ENCODE data around the gene SNF8. TPM values are rescaled to one million over a fixed set of nuclear protein-coding genes. Genes with fewer than 3 reads are reported as not detected.

Gene SNF8
- total RNA-seq, 2 experiments from 2014 or later: 73.0 to 101 TPM

- peaks cover 61% of the 10 kb centered on the region for H3K36me3 Mint-ChIP-seq (ENCODE audit: low read depth)
- DNase-seq: no peak
- ChIA-PET POLR2A (no interaction called here), CTCF (interaction anchor here (1.2 kb wide), 1 partner anchor 18 kb away, joined by 3 read pairs; no protein-coding TSS in a partner anchor)
- no peak overlapping the region for H3K4me3 Mint-ChIP-seq
- H3K27ac Mint-ChIP-seq: no peak overlapping the region
- no peaks in the 10 kb centered on the region for H3K9me3 Mint-ChIP-seq
- H3K4me1 Mint-ChIP-seq: no peaks in the 10 kb centered on the region
- no peaks in the 10 kb centered on the region for H3K27me3 Mint-ChIP-seq
Measured at GRCh38 chr17:48925251-48925990, 19.2 kb downstream of the SNF8 start.

GRCh38 chr17:48915459-48916282 lies 29.0 kb downstream of the SNF8 start:
- peaks cover 53% of the 10 kb centered on the region for H3K4me1 Mint-ChIP-seq

GRCh38 chr17:48912476-48912875 lies 32.2 kb downstream of the SNF8 start:
- POLR2A ChIA-PET: no interaction called here
- CTCF ChIA-PET: no interaction called here
- H3K9me3 Mint-ChIP-seq: no peaks in the 10 kb centered on the region
- peak overlapping the region; percentile 69 for H3K27ac Mint-ChIP-seq
- H3K36me3 Mint-ChIP-seq (ENCODE audit: low read depth): peaks cover 66% of the 10 kb centered on the region
- H3K4me3 Mint-ChIP-seq: no peak overlapping the region
- no peak for DNase-seq
- peaks cover 76% of the 10 kb centered on the region for H3K4me1 Mint-ChIP-seq
- H3K27me3 Mint-ChIP-seq: no peaks in the 10 kb centered on the region

More at GRCh38 chr17:48915459-48916282, 29.0 kb downstream of the SNF8 start:
- H3K27ac Mint-ChIP-seq: peak overlapping the region; percentile 90
- no peaks in the 10 kb centered on the region for H3K27me3 Mint-ChIP-seq
- peak; percentile 40 for DNase-seq
- CTCF ChIA-PET: interaction anchor here (1.1 kb wide), 1 partner anchor 12 kb away, joined by 3 read pairs; no protein-coding TSS in a partner anchor
- no peaks in the 10 kb centered on the region for H3K9me3 Mint-ChIP-seq
- POLR2A ChIA-PET: interaction anchor here (0.7 kb wide), 1 partner anchor 23 kb away, joined by 4 read pairs; the partner anchor contains the start of gene ATP5MC1
- H3K4me3 Mint-ChIP-seq: peak overlapping the region; percentile 15
- H3K36me3 Mint-ChIP-seq (ENCODE audit: low read depth): peaks cover 71% of the 10 kb centered on the region

DNA sequence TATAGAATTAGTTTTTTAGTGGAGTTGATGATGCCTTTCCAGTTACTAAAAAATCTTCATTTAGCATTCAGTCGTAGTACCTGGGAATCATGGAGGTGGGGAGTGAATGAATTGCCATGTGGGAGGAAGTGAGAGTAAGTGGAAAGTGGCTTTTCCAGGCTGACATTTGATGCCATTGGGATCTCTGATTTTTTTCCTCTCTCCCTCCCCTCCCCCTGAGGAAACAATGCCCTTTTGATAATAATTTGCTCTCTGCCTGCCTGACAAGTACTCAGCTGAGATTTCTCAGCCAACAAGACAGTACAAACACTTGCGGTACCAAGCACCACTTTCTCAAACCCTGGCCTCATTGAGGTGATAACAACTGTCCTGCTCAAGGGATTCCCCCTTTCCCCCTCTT lies 34.3 kb downstream of the SNF8 start:
- no peak for DNase-seq
- Mint-ChIP-seq H3K27me3 (no peaks in the 10 kb centered on the region), H3K27ac (peak overlapping the region; percentile 92), H3K4me1 (peaks cover 70% of the 10 kb centered on the region), H3K4me3 (peak overlapping the region; percentile 97), H3K36me3 (ENCODE audit: low read depth) (peaks cover 51% of the 10 kb centered on the region), H3K9me3 (no peaks in the 10 kb centered on the region)
- ChIA-PET CTCF (no interaction called here), POLR2A (no interaction called here)

DNA sequence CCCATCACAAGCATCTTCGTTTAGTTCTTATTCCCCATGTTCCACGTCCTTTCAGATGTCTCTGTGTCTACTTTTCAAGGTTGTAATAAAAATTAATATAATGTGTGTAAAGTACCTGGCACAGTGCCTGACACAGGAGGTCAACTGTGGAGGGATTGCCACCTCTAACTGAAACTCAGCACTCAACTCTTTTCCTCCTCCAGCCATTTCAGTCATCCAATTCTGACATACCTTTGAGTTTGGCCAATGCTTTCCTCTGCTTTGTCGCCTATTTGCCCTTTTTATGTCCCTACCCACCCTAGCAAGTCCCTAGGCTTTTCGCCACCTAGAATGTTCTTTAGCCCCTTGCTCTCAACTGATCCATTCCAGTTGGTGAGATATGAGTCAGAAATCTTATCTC lies 34.9 kb downstream of the SNF8 start:
- Mint-ChIP-seq H3K27ac (peak overlapping the region; percentile 92), H3K4me3 (peak overlapping the region; percentile 97), H3K27me3 (no peaks in the 10 kb centered on the region), H3K36me3 (ENCODE audit: low read depth) (peaks cover 51% of the 10 kb centered on the region), H3K4me1 (peaks cover 64% of the 10 kb centered on the region), H3K9me3 (no peaks in the 10 kb centered on the region)
- CTCF ChIA-PET: no interaction called here
- DNase-seq: no peak
- POLR2A ChIA-PET: no interaction called here

- H3K4me1 Mint-ChIP-seq: peaks cover 57% of the 10 kb centered on the region
- peak overlapping the region; percentile 92 for H3K27ac Mint-ChIP-seq
- POLR2A ChIA-PET: interaction anchor here (0.6 to 1.9 kb wide), 2 partner anchors 15 to 16 kb away, joined by 3 to 7 read pairs; partner anchors contain the start of gene ATP5MC1
- H3K9me3 Mint-ChIP-seq: no peaks in the 10 kb centered on the region
- no peaks in the 10 kb centered on the region for H3K27me3 Mint-ChIP-seq
- H3K4me3 Mint-ChIP-seq: peak overlapping the region; percentile 97
- CTCF ChIA-PET: no interaction called here
- peaks cover 43% of the 10 kb centered on the region for H3K36me3 Mint-ChIP-seq (ENCODE audit: low read depth)
- peak; percentile 90 for DNase-seq
Measured at GRCh38 chr17:48908853-48909394, 35.7 kb downstream of the SNF8 start.

DNA sequence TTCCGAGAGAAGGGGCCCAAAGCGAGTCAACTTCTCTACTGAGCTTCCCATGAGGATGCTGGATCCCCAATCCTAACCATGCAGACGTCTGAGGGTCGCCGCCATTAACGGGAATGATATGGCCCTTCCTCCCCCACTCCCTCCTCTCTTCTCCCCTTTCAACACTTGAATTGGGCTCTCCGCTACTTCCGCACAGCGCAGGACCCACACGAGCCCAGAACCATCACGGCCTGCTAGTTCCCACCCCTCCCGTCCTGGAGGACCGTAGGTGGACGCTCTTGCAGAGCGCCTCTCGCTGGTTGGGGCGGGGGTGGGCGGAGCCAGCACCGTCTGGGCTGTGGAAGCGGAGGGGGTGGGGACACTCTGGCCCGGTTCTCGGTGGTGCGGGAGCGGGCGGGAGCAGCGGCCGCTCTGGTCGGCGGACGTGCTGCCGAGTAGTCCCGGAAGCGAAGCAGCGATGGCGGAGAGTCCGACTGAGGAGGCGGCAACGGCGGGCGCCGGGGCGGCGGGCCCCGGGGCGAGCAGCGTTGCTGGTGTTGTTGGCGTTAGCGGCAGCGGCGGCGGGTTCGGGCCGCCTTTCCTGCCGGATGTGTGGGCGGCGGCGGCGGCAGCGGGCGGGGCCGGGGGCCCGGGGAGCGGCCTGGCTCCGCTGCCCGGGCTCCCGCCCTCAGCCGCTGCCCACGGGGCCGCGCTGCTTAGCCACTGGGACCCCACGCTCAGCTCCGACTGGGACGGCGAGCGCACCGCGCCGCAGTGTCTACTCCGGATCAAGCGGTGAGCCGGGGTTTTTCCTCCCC lies 36.4 kb downstream of the SNF8 start, which contains the start of gene UBE2Z:
UBE2Z (plus strand) TSS at position 361 of the 797 bp plus-strand sequence; CDS start at position 458, 97 bp downstream.
- CTCF ChIA-PET: interaction anchor here (0.7 to 1.9 kb wide), 2 partner anchors 12 to 16 kb away, joined by 3 to 6 read pairs; partner anchors contain the start of gene ATP5MC1
- peaks cover 51% of the 10 kb centered on the region for H3K4me1 Mint-ChIP-seq
- peak; percentile 91 for DNase-seq
- H3K36me3 Mint-ChIP-seq (ENCODE audit: low read depth): peaks cover 37% of the 10 kb centered on the region
- no peaks in the 10 kb centered on the region for H3K27me3 Mint-ChIP-seq
- H3K4me3 Mint-ChIP-seq: peak within 1 kb of the TSS; percentile 97
- H3K9me3 Mint-ChIP-seq: no peaks in the 10 kb centered on the region
- H3K27ac Mint-ChIP-seq: peak within 1 kb of the TSS; percentile 94
- POLR2A ChIA-PET: interaction anchor here (0.6 to 1.9 kb wide), 2 partner anchors 15 to 16 kb away, joined by 3 to 7 read pairs; partner anchors contain the start of gene ATP5MC1

DNA sequence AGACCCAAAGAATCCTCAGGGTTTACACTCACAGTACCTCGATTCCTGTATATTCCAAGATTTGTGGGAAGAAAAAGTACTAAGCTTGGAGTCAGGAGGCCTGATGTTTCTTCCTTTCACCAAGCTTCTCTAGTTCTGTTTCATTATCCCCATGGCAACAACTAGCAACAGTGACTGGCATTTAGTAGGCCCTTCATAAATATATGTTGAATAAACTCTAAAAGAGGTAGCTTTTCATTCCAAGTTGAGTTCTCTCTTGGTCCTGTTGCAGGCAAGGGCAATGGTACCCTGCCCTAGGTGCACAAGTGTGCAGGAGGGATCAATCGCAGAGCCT lies 37.0 kb downstream of the SNF8 start:
- CTCF ChIA-PET: interaction anchor here (0.7 to 1.9 kb wide), 2 partner anchors 12 to 15 kb away, joined by 3 to 6 read pairs; partner anchors contain the start of gene ATP5MC1
- no peaks in the 10 kb centered on the region for H3K27me3 Mint-ChIP-seq
- H3K27ac Mint-ChIP-seq: peak overlapping the region; percentile 94
- H3K9me3 Mint-ChIP-seq: no peaks in the 10 kb centered on the region
- POLR2A ChIA-PET: interaction anchor here (1.9 kb wide), 1 partner anchor 15 kb away, joined by 7 read pairs; the partner anchor contains the start of gene ATP5MC1
- H3K36me3 Mint-ChIP-seq (ENCODE audit: low read depth): peaks cover 31% of the 10 kb centered on the region
- peaks cover 45% of the 10 kb centered on the region for H3K4me1 Mint-ChIP-seq
- DNase-seq: no peak
- H3K4me3 Mint-ChIP-seq: peak overlapping the region; percentile 97

DNA sequence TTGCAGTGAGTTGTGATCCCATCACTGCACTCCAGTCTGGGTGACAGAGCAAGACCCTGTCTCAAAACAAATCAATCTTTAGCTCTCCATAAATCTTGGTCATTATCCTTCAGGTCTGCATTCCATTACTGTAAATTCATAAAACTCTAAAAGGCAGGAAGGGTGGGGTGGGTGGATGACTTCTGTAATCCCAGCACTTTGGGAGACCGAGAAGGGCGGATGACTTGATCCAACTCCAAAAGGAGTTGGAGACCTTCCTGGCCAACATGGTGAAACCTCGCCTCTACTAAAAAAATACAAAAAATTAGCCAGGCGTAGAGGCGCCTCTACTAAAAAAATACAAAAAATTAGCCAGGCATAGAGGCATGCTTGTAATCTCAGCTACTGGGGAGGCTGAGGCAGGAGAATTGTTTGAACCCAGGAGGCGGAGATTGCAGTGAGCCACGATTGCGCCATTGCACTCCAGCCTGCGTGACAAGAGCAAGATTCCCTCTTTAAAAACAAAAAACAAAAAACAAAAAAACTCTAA lies 38.6 kb downstream of the SNF8 start:
- CTCF ChIA-PET: interaction anchor here (1.9 kb wide), 1 partner anchor 14 kb away, joined by 6 read pairs; the partner anchor contains the start of gene ATP5MC1
- Mint-ChIP-seq H3K4me3 (no peak overlapping the region), H3K4me1 (peaks cover 30% of the 10 kb centered on the region), H3K36me3 (ENCODE audit: low read depth) (peaks cover 15% of the 10 kb centered on the region), H3K27me3 (no peaks in the 10 kb centered on the region), H3K27ac (peak overlapping the region; percentile 50), H3K9me3 (no peaks in the 10 kb centered on the region)
- POLR2A ChIA-PET: no interaction called here
- no peak for DNase-seq

GRCh38 chr17:48904428-48904827 lies 40.2 kb downstream of the SNF8 start:
- no peak for DNase-seq
- Mint-ChIP-seq H3K9me3 (no peaks in the 10 kb centered on the region), H3K27ac (no peak overlapping the region), H3K4me3 (no peak overlapping the region), H3K4me1 (peaks cover 14% of the 10 kb centered on the region), H3K36me3 (ENCODE audit: low read depth) (peaks cover 2% of the 10 kb centered on the region), H3K27me3 (no peaks in the 10 kb centered on the region)
- ChIA-PET CTCF (interaction anchor here (1.6 to 2.3 kb wide), 2 partner anchors 11 to 26 kb away, joined by 6 to 7 read pairs; partner anchors contain the start of gene ATP5MC1), POLR2A (no interaction called here)

DNA sequence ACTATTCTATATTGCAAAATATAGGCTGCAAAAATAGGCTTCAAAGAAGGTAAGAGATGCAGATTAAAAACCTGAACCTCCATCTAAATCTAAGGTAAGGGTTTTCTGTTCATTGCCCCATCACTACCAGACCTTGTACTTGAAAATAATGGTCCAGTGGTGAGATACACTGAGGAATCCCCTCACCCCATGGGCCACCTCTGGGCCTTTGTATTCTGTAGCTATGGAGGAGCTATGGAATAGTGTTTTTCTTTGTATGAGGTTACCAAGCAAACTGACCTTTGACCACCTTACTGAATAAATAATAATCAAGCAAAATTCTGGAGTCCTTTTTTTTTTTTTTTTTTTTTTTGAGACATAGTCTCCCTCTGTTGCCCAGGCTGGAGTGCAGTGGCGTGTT lies 41.2 kb downstream of the SNF8 start:
- POLR2A ChIA-PET: no interaction called here
- no peak overlapping the region for H3K4me3 Mint-ChIP-seq
- no peak for DNase-seq
- peaks cover 9% of the 10 kb centered on the region for H3K4me1 Mint-ChIP-seq
- no peak overlapping the region for H3K27ac Mint-ChIP-seq
- H3K36me3 Mint-ChIP-seq (ENCODE audit: low read depth): peaks cover 3% of the 10 kb centered on the region
- CTCF ChIA-PET: interaction anchor here (0.6 to 2.3 kb wide), 3 partner anchors 10 to 145 kb away, joined by 3 to 7 read pairs (median 6); partner anchors contain the start of gene ATP5MC1
- H3K27me3 Mint-ChIP-seq: no peaks in the 10 kb centered on the region
- H3K9me3 Mint-ChIP-seq: no peaks in the 10 kb centered on the region
